ENCODE measurements around the gene EIF4EBP3.

DNA sequence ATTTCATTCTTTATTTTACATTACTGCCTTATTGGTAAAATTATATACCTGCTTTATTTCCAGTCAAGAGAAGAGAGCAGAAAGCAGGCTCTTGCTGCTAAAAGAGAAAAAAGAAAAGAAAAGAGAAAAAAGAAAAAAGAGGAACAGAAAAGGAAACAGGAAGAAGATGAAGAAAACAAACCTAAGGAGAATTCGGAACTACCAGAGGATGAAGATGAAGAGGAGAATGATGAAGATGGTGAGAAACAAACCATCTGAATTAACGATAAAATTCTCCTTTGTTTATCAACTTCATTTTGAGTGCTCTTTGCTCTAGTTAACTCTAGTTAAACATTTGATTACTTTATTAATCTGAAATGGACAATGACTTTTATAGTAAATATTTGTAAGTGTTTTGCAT, 23.5 kb upstream of the EIF4EBP3 start:
- TF ChIP-seq, protein P1, sequence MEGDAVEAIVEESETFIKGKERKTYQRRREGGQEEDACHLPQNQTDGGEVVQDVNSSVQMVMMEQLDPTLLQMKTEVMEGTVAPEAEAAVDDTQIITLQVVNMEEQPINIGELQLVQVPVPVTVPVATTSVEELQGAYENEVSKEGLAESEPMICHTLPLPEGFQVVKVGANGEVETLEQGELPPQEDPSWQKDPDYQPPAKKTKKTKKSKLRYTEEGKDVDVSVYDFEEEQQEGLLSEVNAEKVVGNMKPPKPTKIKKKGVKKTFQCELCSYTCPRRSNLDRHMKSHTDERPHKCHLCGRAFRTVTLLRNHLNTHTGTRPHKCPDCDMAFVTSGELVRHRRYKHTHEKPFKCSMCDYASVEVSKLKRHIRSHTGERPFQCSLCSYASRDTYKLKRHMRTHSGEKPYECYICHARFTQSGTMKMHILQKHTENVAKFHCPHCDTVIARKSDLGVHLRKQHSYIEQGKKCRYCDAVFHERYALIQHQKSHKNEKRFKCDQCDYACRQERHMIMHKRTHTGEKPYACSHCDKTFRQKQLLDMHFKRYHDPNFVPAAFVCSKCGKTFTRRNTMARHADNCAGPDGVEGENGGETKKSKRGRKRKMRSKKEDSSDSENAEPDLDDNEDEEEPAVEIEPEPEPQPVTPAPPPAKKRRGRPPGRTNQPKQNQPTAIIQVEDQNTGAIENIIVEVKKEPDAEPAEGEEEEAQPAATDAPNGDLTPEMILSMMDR (IDR thresholded peaks at IDR 0.05): no peak
- TF ChIP-seq POLR2AphosphoS5 (IDR thresholded peaks at IDR 0.05) (no peak), EP300 (IDR thresholded peaks at IDR 0.05) (no peak), POLR2A (IDR thresholded peaks at IDR 0.05) (no peak)
